Liver (tissue), 3 donors: ENCODE data around the gene APOL3.

ENCODE experiments used
- RXRA ChIP-seq, 2 donors: IDR thresholded peaks; 2 replicates each; pipeline ENCODE4 v1.6.1; 2017 to 2018; ENCODE audit warnings: antibody characterized with exemption in 2 of 2, mild to moderate bottlenecking in 1 of 2
- SP1 ChIP-seq: IDR thresholded peaks from 2 replicates; pipeline ENCODE4 v1.6.1; 2018; ENCODE audit warnings: antibody characterized with exemption, mild to moderate bottlenecking
- TF ChIP-seq, protein P1 (sequence below): fragments of 150-350 bp; IDR thresholded peaks from 2 replicates; pipeline ENCODE4 v1.5.1; 2017; ENCODE audit warnings: improper control_type of control experiment, low read depth, low read length; ENCODE audit not compliant: missing input control
- TF ChIP-seq, protein P2 (sequence below): IDR thresholded peaks from 2 replicates; pipeline ENCODE4 v1.6.1; 2016; ENCODE audit warnings: antibody characterized with exemption, mild to moderate bottlenecking
- donor health status: healthy.
- donor health status: healthy.

DNA sequence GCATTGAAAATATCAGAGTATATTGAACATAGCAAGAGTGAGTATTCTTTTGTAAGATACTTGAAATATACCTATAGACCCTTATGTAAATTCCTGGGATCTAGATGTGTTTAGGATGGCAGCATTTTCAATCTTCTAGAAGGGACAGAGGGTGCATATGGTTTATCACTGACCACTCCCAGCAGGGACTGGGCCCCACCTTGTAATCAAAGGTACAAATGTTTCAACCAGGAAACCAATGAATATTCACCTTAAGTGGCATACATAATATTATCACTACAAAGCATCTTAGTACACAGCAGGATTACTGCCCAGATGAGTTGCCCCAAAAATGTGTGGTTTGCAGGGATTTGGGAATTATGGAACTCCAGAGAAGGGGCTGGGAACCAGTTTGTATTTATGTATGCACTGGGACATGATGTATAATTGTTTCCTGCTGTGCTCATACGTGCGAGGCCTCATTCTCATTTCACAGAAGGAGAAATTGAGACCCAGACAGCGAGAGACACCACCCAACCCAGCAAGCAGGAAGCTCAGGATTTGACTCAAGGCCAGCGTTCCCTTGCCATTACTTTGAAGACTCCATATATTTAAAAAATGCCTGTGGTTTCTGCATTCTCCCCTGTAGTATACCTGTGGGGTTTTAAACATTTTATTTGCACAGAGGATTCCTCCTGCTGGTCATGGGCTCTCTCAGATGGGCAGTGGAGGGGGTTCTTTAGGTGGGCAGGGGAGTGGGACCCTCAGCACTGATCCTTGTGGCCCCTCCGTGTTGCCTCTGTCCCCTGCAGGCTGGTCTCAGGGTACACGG, 35.9 kb upstream of the APOL3 start:
- TF ChIP-seq, protein P1, sequence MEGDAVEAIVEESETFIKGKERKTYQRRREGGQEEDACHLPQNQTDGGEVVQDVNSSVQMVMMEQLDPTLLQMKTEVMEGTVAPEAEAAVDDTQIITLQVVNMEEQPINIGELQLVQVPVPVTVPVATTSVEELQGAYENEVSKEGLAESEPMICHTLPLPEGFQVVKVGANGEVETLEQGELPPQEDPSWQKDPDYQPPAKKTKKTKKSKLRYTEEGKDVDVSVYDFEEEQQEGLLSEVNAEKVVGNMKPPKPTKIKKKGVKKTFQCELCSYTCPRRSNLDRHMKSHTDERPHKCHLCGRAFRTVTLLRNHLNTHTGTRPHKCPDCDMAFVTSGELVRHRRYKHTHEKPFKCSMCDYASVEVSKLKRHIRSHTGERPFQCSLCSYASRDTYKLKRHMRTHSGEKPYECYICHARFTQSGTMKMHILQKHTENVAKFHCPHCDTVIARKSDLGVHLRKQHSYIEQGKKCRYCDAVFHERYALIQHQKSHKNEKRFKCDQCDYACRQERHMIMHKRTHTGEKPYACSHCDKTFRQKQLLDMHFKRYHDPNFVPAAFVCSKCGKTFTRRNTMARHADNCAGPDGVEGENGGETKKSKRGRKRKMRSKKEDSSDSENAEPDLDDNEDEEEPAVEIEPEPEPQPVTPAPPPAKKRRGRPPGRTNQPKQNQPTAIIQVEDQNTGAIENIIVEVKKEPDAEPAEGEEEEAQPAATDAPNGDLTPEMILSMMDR = no peak
- TF ChIP-seq, protein P2, sequence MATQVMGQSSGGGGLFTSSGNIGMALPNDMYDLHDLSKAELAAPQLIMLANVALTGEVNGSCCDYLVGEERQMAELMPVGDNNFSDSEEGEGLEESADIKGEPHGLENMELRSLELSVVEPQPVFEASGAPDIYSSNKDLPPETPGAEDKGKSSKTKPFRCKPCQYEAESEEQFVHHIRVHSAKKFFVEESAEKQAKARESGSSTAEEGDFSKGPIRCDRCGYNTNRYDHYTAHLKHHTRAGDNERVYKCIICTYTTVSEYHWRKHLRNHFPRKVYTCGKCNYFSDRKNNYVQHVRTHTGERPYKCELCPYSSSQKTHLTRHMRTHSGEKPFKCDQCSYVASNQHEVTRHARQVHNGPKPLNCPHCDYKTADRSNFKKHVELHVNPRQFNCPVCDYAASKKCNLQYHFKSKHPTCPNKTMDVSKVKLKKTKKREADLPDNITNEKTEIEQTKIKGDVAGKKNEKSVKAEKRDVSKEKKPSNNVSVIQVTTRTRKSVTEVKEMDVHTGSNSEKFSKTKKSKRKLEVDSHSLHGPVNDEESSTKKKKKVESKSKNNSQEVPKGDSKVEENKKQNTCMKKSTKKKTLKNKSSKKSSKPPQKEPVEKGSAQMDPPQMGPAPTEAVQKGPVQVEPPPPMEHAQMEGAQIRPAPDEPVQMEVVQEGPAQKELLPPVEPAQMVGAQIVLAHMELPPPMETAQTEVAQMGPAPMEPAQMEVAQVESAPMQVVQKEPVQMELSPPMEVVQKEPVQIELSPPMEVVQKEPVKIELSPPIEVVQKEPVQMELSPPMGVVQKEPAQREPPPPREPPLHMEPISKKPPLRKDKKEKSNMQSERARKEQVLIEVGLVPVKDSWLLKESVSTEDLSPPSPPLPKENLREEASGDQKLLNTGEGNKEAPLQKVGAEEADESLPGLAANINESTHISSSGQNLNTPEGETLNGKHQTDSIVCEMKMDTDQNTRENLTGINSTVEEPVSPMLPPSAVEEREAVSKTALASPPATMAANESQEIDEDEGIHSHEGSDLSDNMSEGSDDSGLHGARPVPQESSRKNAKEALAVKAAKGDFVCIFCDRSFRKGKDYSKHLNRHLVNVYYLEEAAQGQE = no peak
- TF ChIP-seq SP1 = no peak
- no peak for TF ChIP-seq RXRA (IDR thresholded peaks at IDR 0.05)
